Cardiac septum (tissue), 1 donor: Measurements from ENCODE around the gene TBL1X. TPM values are rescaled to one million over a fixed set of nuclear protein-coding genes. Genes with fewer than 3 reads are reported as not detected.
"Not testable (repeated sequence)": the region's sequence is repeated elsewhere in the genome, so short reads cannot be mapped to it uniquely, and the experiment has no call there.

Experiments used
- DNase-seq: peaks from one replicate; pipeline ENCODE4 v3.0.0-alpha.2; 2020; ENCODE audit warnings: low spot score
- intact Hi-C: fragments of 100-400 bp; cut with DNase I; formaldehyde crosslinking; loops from one replicate; pipeline ENCODE4 v1.14.0; 2022
- total RNA-seq: library from RNA; stranded (reverse); fragmentation: NEBNext Ultra II Directional; extraction: Animal tissue kit (Norgen Biotek cat#: 25700); gene quantifications from one replicate; pipeline ENCODE4 v1.2.1, GENCODE V29; 2021
- donor health status: DM: no; HTN: no; CAD: no.

TBL1X gene
- total RNA-seq, 1 donor from 2014 or later: 11.3 TPM

DNA sequence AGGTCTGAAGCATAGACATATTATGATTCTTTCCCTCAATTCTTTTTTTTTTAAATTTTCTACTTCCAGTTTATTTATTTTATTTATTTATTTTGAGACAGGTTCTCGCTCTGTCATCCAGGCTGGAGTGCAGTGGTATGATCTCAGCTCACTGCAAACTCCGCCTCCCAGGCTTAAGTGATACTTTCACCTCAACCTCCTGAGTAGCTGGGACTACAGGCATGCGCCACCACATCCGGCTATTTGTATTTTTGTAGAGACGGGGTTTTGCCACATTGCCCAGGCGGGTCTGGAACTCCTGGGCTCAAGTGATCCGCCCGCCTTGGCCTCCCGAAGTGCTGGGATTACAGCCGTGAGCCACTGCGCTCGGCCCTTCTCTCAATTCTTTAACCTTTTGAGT, 6.8 kb upstream of the TBL1X start:
- DNase-seq, intact Hi-C loops: not testable (repeated sequence)

DNA sequence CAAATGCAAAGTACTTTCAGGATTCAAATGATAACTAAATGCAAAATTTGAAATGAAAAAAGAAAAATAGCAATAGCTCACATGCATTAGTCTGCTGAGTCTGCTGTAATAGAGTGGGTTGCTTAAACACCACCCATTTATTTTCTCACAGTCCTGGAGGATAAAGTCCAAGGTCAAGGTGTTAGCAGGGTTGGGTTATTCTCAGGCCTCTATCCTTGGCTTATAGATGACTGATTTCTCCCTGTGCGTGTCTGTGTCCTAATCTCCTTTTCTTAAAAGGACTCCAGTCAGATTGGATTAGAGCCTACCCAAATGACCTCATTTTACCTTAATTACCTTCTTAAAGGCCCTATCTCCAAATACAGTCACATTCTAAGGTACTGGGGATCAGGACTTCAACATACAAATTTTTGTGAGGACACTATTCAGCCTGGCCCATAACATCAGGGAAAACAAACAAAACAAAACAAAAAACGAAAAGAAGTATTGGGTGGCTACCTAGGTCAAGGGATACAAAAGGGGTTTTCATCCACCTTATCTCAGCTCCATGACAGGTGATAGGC, 6.3 kb upstream of the TBL1X start:
- intact Hi-C loops: no loop called here
- DNase-seq: no peak

DNA sequence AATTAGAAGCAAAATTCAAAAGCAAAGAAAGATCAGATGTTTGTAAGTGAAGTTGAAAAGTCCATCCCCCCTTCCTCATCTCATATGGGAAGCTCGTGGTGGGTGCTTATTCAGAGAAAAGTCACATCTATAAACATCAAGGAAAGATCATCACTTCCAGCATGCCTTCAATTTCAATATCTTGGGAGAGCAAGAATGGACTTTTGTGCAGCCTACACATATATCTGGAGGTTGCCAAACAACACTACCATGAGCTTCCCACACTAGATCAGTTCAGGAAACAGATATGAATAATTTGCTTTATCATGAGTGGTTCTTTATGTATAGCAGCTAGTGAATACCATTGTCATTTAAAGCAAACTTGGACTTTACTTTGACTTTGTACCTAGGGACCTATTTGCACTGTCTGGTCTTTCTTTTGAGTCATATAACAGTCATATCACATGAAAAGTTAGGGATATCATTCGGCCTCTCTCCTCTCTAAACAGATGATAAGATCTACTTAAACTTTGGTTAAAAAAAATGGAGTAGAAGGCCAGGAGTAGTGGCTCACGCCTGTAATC, 5.6 kb upstream of the TBL1X start:
- no peak for DNase-seq
- intact Hi-C loops: no loop called here

DNA sequence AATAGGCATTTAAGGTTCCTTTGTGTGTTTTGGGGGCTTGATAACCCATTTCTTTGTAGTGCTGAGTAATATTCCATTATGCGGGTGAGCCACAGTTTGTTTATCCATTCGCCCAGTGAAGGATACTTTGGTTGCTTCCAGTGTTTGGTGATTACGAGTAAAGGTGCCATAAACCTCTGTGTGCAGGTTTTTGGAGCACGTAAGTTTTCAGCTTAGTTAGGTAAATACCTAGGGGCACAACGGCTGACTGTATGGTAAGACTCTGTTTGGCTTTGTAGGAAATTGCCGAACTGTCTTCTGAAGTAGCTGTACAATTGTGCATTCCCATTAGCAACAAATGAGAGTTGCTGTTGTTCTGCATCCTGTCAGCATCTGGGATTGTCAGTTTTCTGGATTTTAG, 3.8 kb upstream of the TBL1X start:
- intact Hi-C loops: loop anchor here (5.0 to 10.0 kb wide), 2 partner anchors 71 to 184 kb away; no protein-coding TSS in a partner anchor
- no peak for DNase-seq

DNA sequence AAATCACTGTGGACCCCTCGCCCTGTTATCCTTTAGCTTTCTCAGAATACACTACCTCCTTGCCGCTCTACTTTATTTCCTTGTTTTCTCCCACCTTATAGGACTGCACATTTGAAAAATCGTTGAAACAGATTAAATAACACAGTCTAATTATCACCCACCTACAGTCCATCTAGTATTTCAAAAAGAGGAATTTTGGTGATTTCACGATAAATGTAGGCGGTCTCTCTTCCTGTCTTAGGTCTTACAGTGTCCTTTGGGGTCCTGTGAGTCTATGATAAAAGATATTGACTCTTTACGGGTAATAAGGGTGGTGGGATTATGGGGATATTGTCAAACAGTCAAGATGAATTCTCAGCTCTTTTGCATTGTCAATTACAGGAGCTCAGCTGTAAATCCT, 2.4 kb upstream of the TBL1X start:
- DNase-seq: no peak
- intact Hi-C loops: loop anchor here (5.0 to 10.0 kb wide), 2 partner anchors 70 to 182 kb away; no protein-coding TSS in a partner anchor

DNA sequence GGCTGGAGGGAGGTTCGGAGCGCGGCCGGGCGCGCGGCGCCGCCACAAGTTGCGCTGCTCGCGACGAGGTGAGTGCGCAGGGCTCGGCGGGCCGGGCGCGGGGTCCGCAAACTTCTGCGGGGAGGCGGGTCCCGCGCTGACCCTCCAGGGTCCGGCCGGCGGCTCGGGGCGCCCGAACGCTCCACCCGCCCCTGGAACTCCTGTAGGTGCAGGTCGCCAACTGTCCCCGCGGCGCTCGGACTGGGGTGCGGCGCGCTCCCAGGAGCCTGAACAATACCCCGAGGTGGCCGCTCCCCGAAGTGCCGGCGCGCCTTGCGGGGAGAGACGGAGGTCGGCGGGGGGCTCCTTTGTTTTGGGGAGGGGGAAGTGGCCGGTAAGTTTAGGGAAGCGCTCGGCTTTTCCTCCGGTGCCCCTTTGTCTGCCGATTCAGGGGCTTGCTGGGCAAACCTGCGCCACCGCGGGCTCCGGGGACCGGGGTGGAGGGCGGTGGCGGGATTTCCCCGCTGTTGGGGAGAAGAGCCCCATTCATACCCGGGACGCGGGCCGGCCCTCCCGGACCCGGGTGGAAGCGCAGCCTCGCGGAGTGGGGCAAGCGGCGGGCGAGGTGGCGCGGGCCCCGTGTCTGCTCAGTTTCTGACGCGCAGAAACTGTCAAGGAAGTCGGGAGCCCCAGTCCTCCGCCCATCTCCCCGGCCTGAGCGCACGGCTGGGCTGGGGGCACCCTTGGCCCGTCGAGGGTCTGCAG, 694 bp downstream of the TBL1X start:
- intact Hi-C loops: loop anchor here (10.0 kb wide), 1 partner anchor 179 kb away; no protein-coding TSS in a partner anchor

DNA sequence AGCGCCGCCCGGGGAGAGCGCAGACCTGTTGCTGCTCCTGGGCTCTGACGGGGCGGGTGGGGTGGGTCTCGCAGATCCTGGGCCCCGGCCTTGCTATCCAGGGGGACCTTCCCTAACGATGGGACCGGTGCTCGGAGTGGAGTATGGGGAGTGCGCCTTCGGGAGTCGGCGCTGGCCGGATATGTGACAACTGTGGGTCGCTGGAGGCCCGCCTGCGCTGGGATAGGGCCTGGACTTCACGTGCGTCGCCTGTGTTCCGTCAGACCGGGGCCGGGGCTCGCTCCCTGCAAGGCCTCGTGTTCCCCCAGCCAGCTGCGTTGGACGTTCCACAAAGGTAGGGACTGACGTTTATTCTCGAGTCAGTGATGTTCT, 1.3 kb downstream of the TBL1X start:
- intact Hi-C loops: loop anchor here (10.0 kb wide), 1 partner anchor 179 kb away; no protein-coding TSS in a partner anchor
- DNase-seq: peak; percentile 81

More for the DNA sequence above, 694 bp downstream of the TBL1X start:
- peak; percentile 76 for DNase-seq

DNA sequence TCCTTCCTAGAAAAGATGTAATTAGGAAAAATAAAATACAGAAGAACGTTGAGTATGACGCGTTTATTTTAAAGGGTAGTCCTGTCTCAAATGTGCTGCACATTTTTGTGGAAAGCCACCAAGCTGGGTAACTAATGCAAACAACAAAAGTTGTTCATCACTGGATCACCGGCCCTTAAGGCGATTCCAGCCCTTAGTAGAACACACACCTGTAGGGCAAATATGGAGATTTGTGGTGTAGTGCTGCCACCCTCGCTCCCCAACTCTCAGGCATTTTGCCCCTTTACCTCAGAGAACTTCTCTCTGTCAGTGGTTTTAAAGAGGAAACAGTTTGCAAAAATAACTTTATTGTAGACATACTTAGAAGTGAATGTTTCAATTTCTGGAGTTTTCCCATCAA, 1.9 kb downstream of the TBL1X start:
- intact Hi-C loops: loop anchor here (10.0 kb wide), 1 partner anchor 178 kb away; no protein-coding TSS in a partner anchor
- no peak for DNase-seq

DNA sequence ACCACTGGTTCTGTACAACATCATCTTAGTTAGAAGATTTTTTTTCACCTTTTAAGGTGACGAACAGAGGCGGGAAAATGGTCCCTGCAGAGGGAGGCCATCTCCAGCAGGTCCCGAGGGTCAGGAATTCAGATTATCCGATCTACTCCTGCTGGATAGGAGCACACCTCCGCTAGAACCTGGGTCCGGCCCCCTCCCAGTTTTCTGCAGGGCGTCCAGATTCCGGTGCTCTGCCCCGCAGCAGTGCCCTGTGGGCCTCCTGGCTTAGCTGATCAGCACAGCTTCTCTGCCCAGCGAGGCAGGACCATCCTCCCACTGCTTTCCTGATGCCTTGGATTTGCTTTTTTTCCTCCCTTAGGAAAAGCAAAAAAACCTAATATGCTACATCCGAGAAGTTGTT, 2.3 kb downstream of the TBL1X start:
- intact Hi-C loops: loop anchor here (10.0 kb wide), 1 partner anchor 178 kb away; no protein-coding TSS in a partner anchor
- DNase-seq: no peak

DNA sequence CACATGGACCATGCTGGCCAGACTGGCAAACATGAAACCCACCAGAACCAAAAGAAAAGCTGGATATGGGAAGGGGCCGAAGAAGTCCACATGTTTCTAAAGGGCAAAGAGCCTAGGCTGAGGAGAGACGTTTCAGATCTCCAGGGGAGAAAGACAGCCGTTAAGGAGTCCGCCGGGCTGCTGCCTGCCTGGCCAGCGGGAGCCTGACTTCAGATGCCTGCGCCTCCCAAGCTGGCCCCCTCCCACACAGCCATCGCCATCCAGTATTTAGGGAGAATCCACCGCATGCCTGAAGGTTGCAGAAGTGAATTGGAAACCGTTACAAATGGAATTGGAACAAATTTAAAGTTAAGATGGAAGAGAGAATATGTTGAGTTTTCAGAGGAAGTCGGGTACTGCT, 2.9 kb downstream of the TBL1X start:
- intact Hi-C loops: loop anchor here (10.0 kb wide), 1 partner anchor 177 kb away; no protein-coding TSS in a partner anchor
- no peak for DNase-seq

DNA sequence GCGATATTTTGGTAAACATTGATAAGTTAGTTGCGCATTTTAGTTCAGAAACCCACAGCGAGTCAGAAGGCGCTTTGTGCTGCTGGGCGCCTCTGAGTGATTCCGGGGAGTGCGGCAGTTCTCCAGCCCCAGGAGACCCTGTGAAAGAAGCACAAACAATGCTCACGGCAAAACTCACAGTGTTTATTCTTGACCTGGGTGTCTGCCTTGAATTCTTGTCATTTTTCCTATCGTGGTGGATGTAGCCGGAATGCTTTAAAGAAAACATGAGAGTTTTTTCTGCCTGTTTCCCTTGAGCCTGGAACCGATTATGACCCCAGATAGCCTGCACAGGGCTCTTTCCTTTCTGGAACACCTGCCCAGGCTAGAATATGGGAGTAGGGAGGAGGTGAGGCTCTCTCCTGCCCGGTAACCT, 6.7 kb downstream of the TBL1X start:
- intact Hi-C loops: no loop called here
- DNase-seq: no peak

DNA sequence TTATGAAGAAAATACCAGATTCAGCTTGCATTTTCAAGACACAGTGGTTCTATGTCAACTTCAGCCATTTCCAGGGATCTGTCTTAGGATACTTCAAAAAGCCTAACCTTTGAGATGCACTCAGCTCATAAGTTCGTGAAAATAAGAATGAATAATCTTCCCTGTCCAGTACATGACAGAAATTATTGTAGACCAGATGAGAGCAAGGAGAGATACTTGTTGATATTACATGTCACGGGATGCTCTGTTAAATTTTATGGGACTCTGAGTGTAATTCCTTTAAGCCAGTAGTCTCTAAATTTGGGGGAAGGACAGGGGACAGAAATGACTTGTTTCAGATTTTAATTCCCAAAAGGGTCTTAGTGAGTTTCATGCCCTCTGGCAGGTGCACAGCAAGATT, 8.8 kb downstream of the TBL1X start:
- intact Hi-C loops: no loop called here
- no peak for DNase-seq

DNA sequence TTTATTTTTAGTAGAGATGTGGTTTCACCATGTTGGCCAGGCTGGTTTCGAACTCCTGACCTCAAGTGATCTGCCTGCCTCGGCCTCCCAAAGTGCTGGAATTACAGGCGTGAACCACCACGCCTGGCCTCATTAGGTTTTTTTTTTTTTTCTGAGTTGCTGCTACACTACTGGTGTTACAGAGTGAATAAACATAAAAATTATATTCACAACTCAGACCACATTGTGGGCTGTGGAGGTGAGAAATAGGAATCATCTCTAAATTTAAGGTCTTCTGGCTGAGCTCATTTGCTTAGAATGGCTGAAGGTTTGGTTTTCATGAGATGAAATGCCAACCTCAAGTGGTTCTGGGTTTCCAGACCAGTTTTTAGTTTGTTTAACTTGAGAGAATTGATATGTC, 10.6 kb downstream of the TBL1X start:
- intact Hi-C loops, DNase-seq: not testable (repeated sequence)

DNA sequence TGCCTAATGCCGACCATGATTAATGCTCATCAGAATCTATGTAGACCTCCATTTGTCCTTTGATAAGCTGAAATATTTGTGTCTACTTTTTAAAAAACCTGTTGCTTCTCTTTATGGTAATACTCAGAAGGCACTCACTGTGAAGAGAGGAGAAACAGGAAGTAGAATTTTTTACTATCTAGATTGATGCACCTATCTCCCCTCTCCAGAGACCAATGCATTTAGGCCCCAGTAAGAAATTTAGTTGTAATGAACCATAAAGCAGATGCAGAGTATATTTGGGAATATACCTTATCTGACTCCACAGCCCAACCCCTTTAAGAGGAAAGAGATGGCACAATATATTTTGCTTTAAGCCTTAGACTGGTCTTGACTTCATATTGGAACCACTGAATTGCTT, 11.1 kb downstream of the TBL1X start:
- DNase-seq: no peak
- intact Hi-C loops: no loop called here

DNA sequence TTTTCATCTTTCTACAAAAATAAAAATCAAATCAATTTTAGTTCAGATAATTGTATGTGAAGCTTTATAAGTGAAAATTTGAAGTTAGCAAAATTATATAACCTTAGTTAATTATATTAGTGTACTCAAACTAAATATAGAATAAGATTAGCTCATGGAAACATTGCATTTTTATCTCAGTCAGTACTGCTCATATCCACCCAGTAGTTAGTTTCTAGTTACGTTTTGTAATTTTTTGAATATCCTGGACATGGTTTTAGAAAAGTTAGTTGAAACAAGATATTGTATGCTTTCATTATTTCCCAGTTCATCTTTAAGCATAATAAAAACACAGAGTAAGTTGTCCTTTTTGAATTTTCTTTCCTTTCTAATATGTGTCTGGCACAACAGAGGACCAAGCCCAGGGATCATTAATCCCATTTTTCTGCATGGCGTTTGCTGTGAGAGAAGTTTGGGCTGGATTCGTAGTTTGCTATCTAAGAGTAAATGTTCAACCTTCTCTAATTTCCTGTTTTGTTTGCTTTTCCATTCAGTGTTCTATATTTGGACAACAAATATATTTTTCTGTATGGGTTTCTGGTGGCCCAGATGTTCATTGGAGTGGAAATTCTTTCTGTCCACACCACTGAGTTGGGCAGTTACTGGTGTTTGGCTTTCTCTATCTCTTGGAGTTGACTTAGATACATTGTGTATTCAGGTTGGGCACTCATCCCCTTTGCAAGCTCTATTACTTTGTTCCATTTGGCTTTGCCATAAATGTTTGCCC, 12.1 kb downstream of the TBL1X start:
- DNase-seq: no peak
- intact Hi-C loops: no loop called here

DNA sequence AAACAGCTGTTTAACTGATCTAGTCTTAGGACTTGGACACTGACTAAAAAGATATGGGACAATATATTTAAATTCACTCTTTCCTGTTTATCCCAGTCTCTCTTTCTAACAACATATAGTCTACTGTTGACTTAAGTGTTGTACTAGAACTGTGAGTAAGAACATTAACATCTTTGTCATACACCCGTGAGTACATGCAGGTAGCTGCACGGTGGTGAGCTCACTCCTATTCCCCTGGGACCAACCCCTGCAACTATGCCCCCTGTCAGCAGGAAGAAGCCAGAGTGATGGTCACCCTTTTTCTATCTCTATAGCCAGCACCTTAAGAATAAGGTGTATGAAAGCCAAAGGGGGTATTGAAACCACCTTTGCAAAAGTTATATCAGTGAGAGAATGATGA, 17.6 kb downstream of the TBL1X start:
- DNase-seq: no peak
- intact Hi-C loops: no loop called here

DNA sequence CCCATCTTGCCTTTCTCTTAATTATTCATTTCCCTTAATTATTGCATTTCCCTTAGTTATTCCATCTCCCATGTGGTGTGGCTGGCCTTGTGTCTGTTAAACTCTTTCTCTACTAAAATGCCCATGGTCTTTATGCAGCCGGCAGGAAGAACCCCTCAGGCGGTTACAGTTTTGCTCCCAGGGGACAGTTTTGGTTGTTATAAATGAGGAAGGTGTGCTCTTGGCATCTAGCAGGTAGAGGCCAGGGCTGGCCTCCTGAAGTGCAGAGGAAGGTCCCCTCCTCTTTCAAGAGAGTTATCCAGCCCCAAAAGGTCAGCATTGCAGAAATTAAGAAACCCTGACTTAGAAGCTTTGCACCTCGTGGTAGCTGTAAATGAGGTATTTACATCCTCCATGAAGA, 18.0 kb downstream of the TBL1X start:
- intact Hi-C loops: no loop called here
- no peak for DNase-seq

DNA sequence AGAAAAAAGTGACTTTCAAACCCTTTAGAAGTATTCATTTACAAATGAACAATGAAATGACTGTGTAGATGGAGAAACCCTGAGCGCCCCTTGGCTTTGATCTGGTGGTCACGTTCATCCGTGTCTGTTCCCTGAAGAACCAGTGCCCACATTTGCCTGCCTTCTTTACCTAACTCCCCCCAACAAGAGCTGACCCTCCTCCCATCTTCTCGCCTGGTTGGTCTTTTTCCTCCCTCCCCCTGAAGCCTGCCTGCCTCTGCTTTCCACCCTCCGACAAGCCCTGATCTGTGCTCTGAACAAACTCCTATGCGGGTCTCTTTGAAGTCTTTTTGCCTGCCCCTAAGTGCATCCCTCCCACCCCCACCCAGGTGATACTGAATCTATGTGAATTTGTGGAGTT, 18.5 kb downstream of the TBL1X start:
- intact Hi-C loops: no loop called here
- no peak for DNase-seq

DNA sequence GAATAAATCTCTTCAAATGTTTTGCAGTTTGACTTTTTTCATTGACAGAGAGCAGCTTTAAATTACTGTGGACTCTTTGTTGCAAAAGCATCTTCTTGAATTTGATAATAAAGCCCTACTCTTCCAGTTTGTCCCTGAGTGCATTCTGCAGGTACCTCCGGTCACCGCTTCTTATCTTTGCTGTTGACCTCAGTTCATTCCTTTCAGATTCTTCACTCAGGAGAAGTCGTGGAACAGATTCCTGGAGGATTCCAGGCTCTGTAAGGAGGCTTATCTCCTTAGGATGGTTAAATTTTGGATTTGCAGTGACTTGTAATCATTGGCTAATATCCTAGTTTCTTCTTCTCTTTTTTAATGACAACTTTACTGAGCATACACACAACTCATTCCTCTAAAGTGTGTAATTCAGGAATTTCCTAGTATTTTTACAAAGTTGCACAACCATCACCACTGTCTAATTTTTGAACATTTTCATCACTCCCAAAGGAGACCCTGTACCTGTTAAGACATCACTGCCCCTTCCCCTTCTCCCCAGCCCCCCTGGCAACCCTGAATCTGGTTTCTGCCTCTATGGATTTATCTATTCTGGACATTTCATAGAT, 22.0 kb downstream of the TBL1X start:
- intact Hi-C loops: no loop called here
- DNase-seq: no peak

DNA sequence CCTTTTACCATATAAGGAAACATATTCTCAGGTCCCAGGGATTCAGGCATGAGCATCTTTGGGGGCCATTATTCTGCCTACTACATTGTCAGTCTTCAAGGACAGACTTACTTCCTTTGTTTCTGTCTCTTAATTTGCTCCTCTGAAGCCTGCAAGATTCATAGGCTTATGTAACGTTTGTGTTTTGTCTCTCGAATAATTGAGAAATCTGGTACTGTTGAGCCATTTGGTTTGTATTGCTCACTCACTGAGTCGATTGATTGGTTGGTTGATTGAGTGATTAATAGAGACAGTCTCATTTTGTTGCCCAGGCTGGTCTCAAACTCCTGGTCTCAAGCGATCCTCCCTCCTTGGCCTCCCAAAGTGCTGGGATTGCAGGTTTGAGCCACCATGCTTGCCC, 23.7 kb downstream of the TBL1X start:
- intact Hi-C loops: no loop called here
- no peak for DNase-seq
